ENCODE data around the gene PRR35.

DNA sequence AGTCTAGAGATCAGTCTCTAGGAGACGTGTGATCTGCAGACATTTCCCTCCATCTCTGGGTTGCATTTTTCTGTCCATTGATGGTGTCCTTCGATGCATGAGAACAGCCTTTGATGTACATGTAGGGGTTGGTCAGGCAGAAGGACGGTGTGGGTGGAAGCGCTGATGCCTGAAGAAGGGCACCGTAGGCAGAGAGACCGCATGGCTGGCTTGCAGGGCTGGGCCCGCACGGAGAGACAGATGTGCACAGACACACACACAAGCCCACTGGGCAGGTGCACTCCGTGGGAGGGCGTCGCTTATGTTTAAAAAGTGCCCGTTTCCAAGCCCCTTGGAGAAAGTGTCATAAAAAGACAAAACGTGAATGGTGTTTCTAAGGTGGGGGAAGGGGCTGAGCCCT is 54.9 kb downstream of the PRR35 start:
- TF ChIP-seq POLR2A (IDR thresholded peaks at IDR 0.05) = no peak
- TF ChIP-seq, protein P1, sequence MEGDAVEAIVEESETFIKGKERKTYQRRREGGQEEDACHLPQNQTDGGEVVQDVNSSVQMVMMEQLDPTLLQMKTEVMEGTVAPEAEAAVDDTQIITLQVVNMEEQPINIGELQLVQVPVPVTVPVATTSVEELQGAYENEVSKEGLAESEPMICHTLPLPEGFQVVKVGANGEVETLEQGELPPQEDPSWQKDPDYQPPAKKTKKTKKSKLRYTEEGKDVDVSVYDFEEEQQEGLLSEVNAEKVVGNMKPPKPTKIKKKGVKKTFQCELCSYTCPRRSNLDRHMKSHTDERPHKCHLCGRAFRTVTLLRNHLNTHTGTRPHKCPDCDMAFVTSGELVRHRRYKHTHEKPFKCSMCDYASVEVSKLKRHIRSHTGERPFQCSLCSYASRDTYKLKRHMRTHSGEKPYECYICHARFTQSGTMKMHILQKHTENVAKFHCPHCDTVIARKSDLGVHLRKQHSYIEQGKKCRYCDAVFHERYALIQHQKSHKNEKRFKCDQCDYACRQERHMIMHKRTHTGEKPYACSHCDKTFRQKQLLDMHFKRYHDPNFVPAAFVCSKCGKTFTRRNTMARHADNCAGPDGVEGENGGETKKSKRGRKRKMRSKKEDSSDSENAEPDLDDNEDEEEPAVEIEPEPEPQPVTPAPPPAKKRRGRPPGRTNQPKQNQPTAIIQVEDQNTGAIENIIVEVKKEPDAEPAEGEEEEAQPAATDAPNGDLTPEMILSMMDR (IDR thresholded peaks at IDR 0.05) = no peak
